Stimulated activated CD4-positive, alpha-beta T cell treated with anti-CD3 and anti-CD28 coated beads, Interleukin-1b, Interleukin-23, amount 100 ng/mL, for 48 hours (primary cell): ENCODE results near the gene ANKFY1.
A peak's percentile ranks its signal among the peaks of the same experiment; 100 is the strongest.
"Not testable (repeated sequence)": the region's sequence is repeated elsewhere in the genome, so short reads cannot be mapped to it uniquely, and the experiment has no call there.

Experiments
- DNase-seq: peaks from one replicate; pipeline ENCODE4 v3.0.0-alpha.2; 2020

Gene ANKFY1

GRCh38 chr17:4215882-4216570, 47.8 kb downstream of the ANKFY1 start:
- DNase-seq: no peak

DNA sequence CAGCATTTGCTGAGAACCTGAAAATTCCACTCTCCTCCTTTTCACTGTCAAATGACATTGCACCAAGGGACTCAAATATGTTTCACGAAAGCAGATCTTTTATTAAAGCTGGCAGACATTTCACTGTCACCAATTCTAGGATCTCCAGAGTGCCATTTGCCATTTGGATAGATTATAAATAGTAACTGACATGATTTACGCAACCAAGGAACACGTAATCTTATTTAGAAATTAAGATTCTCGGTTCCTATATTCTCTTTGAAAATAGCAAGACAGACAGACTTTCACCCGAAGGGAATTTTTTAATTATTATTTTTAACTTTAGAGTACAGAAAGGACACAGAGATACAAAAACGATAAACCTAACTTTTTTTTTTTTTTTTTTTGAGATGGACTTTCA, 49.6 kb downstream of the ANKFY1 start:
- DNase-seq: no peak

- DNase-seq: no peak
Observed at GRCh38 chr17:4209611-4210010, 54.2 kb downstream of the ANKFY1 start.

GRCh38 chr17:4208238-4208637, 55.5 kb downstream of the ANKFY1 start:
- DNase-seq: no peak

DNA sequence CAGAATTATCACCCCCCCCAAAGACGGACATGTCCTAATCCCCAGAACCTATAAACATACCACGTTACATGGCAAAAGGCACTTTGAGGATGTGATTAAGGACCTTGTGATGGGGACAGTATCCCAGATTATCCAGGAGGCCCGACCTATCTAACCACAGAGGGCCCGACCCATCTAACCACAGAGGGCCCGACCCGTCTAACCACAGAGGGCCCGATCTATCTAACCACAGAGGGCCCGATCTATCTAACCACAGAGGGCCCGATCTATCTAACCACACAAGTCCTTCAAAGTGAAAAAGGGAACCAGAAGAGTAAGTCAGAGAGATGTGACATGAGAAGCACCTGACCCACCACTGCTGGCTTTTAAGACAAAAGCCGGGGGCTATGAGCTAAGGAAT, 56.8 kb downstream of the ANKFY1 start:
- no peak for DNase-seq

DNA sequence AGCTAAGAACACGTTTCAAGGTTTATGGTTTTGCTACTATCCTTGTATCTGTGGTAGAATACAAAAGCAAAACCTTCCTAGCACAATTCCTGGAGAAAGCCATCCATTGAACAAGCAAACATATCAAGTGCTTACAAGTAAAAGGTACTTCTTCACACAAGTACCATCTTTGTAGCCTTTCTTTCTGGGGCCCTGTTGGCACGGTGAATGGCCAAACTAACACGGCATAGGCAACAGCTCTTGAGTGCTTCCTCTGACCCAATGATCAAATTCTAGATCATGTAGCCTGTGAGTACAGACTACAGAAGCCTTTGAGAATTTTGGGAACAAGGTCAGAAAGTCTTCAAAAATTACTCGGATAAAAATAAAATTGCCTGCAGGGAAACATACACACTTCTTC, 57.9 kb downstream of the ANKFY1 start:
- DNase-seq: no peak

DNA sequence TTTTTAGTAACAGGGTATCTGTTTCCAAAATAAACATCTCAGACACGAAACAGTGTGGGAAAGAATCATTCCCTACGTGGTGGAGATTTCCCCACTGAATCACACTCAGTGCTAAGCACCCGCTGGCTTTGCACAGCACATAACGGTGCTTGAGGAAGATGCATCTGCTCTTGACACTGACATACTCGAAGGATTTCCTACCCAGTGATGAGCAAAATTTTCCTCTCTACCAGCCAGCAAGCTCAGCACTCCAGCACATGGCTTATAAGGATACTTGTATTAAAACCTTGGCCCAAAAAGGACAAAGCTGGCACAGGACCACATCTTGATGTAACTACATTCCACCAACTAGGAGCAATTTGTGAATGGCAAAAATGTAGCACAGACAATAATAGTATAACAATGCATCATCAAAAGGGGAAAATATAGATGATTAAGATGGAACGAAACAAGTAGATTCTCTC, 59.0 kb downstream of the ANKFY1 start:
- DNase-seq: peak; percentile 13

DNA sequence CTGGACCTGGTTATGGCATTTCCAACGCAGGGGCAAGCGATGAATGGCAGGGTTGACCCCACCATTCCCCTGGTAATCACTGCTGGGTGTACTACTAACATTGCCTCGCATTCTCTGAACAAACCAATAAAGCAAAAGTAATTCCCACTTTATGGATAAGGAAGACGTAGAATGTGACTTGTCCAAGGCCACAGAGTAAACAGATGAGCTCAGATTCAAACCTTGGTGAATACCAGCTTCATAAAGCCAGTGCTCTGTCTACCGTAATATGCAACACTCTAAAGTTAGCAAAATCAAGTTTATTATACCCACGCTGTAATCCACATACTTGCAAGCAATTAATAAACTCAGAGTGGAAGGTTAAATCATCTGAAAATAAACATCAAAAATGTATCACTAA, 59.6 kb downstream of the ANKFY1 start:
- DNase-seq: no peak

GRCh38 chr17:4201226-4201625, 62.6 kb downstream of the ANKFY1 start:
- no peak for DNase-seq

GRCh38 chr17:4199818-4200402, 63.9 kb downstream of the ANKFY1 start:
- DNase-seq: peak; percentile 33

- DNase-seq: peak; percentile 10
Observed at GRCh38 chr17:4198995-4199394, 64.8 kb downstream of the ANKFY1 start.

DNA sequence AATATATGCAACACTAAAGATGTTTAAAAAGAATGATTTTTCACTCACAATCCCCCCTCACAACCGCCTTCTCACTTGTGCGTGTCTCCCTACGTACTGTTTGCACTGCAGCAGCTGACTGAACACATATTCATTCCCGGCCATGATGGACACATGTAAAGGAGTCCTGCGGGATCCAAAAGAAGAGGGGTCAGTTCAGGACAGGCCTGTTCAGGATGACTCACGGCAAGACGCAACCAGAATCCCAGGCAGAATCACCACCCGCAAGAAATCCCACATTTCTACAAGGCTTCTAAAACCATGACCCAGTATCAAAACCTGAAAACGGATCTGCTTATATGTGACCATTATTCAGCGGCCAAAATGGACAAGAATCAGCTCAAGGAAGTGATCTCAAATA, 68.5 kb downstream of the ANKFY1 start:
- DNase-seq: no peak

DNA sequence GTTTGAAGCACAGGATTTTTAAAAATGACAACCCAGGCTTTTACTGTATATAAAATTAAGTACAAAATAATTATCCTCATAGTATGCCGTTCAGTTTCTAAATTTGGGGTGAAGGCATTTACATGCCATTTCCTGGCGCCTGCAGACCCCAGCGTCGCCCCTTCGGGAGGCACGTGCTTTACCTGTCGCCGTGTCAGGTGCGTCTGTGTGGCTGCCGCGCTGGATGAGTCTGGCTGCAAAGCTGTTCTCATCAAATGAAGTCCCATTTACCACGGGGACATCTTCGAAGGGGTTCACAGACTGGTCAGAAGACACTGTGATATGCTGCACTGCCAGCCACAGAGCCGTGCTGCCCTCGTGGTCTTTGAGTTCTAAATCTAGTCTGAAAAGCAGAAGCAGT, 69.0 kb downstream of the ANKFY1 start:
- no peak for DNase-seq

DNA sequence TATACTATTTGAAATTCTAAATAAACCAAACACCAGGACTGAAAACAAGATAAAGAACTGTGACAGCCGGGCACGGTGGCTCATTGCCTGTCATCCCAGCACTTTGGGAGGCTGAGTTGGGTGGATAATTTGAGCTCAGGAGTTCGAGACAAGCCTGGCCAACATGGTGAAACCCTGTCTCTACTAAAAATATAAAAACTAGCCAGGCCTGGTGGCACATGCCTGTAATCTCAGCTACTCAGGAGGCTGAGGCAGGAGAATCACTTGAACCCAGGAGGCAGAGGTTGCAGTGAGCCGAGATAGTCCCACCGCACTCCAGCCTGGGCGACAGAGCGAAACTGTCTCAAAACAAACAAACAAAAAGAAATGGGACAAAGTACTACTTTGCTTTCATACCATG, 73.0 kb downstream of the ANKFY1 start:
- DNase-seq: not testable (repeated sequence)

GRCh38 chr17:4189280-4189679, 74.5 kb downstream of the ANKFY1 start:
- DNase-seq: no peak

- DNase-seq: no peak
Observed at GRCh38 chr17:4188076-4188475, 75.7 kb downstream of the ANKFY1 start.

GRCh38 chr17:4187076-4187475, 76.7 kb downstream of the ANKFY1 start:
- DNase-seq: no peak

DNA sequence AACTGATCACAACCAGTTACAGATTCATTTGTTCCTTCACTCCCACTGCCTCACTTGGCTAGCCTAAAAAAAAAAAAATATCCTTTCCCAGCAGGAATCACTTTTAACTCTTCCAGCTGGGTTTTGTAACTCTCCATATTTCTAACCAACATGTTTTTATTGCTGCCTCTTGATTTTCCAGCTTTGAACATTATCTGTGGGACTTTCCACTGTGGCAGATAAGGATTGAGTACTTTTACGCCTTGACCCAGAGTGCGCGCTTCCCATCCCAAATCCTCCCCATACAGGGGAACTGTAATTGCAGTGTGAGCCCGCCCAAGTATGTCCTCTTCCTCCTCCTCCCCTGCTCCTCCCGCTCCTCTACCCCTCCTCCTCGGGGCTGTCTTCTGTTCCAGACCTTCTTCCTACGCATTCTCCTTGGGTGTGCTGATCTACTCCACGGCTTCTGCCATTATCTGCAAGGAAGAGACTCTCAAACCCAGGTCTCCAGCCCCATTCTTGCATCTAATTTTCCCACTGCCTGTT, 77.4 kb downstream of the ANKFY1 start:
- no peak for DNase-seq

- no peak for DNase-seq
Observed at GRCh38 chr17:4185656-4186055, 78.1 kb downstream of the ANKFY1 start.

DNA sequence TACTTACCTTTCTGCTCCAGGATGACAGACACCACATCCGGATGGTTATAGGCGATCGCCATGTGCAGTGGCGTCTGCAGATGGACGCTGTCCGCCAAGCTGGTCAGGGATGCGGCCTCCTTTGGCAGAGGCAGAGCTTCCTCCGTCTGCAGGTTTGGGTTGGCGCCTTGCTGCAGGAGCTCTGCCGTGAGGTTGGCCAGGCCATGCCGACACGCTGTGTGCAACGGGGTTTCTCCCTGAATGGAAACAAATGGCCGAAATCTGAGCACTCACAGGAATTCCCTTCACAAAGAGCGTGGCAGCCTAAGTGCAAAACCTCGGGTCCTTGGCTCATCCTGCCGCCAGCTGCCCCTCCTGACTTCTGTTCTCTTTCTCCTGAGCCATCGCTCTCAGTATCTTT, 79.0 kb downstream of the ANKFY1 start:
- no peak for DNase-seq

DNA sequence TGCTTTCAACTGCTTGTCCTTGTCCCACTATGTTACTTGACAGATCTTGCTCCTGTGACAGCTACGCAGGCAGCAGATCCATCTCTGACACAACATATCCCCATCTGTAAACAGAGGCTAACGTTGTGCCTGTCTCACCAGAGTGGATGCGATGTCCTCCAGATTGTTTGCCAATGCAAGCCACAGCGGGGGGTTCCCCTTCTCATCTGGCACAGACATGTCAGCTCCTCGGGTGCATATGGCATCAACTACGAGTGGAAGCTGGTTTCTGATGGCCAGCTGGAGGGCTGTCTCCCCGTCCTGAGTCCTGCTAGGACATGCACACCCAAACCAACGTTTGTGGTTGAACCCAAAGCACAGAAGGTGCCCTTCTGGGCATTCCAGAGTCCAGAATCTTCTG, 81.7 kb downstream of the ANKFY1 start:
- DNase-seq: no peak

GRCh38 chr17:4180791-4181190, 83.0 kb downstream of the ANKFY1 start:
- no peak for DNase-seq

DNA sequence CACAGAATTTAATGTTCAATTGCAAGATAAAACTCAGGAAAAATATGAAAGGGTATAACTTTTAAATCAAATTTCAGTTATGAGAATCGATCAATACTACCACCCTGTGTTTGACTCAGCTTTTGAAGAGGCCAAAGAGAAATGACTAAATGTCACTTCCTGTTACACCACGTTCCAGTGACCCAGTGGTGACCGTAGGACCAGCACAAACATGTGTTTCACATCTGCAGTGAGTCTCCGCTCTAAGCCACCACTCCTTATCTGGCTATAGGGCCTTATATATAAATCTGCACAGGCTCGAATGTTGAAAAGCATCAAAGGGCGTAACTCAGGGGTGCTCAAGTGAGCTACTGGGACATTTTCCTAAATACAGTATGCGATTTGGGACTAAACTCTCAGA, 84.7 kb downstream of the ANKFY1 start:
- DNase-seq: no peak

DNA sequence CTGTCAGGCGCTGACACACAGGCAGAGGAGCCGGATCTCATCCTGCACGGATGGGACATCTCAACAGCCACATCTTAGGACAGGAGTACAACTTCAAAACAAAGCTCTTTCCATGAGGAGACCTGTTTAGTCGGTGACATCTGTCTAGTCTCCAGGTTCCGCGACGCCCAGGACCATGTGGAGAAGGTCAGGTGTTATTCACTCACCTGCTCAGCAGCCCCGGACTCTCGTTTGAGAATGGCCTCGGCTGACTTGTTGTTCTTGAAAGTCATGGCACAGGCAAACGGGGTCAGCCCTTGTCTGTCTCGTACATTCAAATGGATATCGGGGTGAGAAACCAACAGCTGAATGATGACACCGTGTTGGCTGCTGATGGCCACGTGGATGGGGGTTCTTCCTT, 85.1 kb downstream of the ANKFY1 start:
- DNase-seq: no peak

DNA sequence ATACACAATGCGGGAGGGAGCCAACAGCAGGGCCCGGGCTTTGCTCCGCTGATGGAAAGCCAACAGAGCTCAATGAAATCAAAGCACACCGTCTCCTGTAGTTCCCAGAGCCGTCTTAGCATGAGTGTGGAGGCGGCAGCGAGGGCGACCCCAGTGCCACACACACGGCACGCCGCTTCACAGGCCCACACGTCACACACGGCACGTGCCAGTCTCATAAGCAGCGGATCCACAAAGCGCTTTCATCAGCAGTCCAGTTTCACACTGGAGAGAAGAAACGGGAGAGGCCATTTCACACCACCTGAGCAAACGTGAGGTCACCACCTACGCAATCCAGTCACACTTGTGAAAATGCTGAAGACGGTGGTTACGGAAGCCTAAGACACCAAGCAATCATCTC, 86.0 kb downstream of the ANKFY1 start:
- DNase-seq: peak; percentile 17
